ENCODE results near the gene LGALS14. TPM values are rescaled to one million over a fixed set of nuclear protein-coding genes. Genes with fewer than 3 reads are reported as not detected.

Gene LGALS14
- total RNA-seq, 2 experiments from 2014 or later = not detected

DNA sequence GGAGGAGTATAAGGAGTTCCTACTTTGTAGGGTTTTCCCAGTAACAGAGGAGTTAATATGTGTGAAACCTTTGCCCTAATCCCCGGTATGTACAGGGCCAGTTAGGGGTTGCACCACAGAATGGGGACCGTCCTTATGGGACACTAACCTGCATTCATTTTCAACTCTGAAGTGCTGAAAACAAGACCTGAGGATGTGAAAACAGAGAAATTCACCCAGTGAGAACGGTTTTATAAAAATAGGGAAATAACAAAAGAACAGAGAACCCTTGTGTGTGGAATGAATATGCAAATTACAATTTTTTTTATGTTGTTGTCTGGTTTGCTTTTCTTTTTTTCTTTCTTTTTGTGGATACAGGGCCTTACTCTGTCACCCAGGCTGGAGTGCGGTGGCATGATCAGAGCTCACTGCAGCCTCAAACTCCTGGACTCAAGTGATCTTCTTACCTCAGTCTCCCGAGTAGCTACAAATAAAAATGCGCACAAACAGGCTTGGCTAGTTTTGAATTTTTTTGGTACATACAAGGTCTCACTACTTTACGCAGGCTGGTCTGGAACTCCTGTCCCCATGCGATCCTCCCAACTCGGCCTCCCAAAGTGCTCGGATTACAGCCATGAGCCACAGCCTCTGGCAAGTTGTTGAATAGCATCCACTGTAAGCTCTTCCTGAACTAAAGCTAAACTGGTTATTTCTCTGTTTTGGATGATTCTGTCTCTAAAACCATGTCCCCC, 23.0 kb downstream of the LGALS14 start:
- no peak overlapping the region for H3K27ac ChIP-seq (ENCODE audit: low read depth, low read length, poor library complexity, severe bottlenecking)
- no peaks in the 10 kb centered on the region for H3K4me1 ChIP-seq (ENCODE audit: insufficient read depth, low read length, poor library complexity, severe bottlenecking)
- POLR2A ChIA-PET = no interaction called here
- H3K4me2 ChIP-seq (ENCODE audit: low read length) = no peak overlapping the region
- no peaks in the 10 kb centered on the region for H3K79me2 ChIP-seq (ENCODE audit: insufficient read depth, low read depth, low read length)
- no peak overlapping the region for H2AFZ ChIP-seq (ENCODE audit: low read length)
- intact Hi-C loops (cut with micrococcal nuclease; ENCODE audit: unreplicated experiment) = no loop called here
- H3K9me2 ChIP-seq (ENCODE audit: insufficient read depth, low read length) = no peaks in the 10 kb centered on the region
- no peaks in the 10 kb centered on the region for H3K36me3 ChIP-seq (ENCODE audit: insufficient read depth, low read length)
- H4K20me1 ChIP-seq (ENCODE audit: insufficient read depth, low read length) = no peaks in the 10 kb centered on the region
- CTCF ChIA-PET (ENCODE audit: unreplicated experiment) = interaction anchor here (0.6 kb wide), 1 partner anchor 43 kb away, joined by 3 read pairs; no protein-coding TSS in a partner anchor
- no peak overlapping the region for H3K4me3 ChIP-seq (ENCODE audit: low read depth, low read length, poor library complexity, severe bottlenecking)
- no TSS peak for BruUV-seq (replicated peaks)
- no peaks in the 10 kb centered on the region for H3K9me3 ChIP-seq (ENCODE audit: low read length)
- no peak for DNase-seq (ENCODE audit: low spot score)
- TF ChIP-seq, protein P1, sequence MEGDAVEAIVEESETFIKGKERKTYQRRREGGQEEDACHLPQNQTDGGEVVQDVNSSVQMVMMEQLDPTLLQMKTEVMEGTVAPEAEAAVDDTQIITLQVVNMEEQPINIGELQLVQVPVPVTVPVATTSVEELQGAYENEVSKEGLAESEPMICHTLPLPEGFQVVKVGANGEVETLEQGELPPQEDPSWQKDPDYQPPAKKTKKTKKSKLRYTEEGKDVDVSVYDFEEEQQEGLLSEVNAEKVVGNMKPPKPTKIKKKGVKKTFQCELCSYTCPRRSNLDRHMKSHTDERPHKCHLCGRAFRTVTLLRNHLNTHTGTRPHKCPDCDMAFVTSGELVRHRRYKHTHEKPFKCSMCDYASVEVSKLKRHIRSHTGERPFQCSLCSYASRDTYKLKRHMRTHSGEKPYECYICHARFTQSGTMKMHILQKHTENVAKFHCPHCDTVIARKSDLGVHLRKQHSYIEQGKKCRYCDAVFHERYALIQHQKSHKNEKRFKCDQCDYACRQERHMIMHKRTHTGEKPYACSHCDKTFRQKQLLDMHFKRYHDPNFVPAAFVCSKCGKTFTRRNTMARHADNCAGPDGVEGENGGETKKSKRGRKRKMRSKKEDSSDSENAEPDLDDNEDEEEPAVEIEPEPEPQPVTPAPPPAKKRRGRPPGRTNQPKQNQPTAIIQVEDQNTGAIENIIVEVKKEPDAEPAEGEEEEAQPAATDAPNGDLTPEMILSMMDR (conservative IDR thresholded peaks at IDR 0.05; ENCODE audit: low read length) = no peak
- TF ChIP-seq EZH2phosphoT487 (IDR thresholded peaks at IDR 0.05; ENCODE audit: borderline replicate concordance, low read depth, low read length) = no peak

- CTCF ChIA-PET (ENCODE audit: unreplicated experiment) = interaction anchor here (0.6 kb wide), 1 partner anchor 42 kb away, joined by 3 read pairs; no protein-coding TSS in a partner anchor
- no peak overlapping the region for H3K27ac ChIP-seq (ENCODE audit: low read depth, low read length, poor library complexity, severe bottlenecking)
- H2AFZ ChIP-seq (ENCODE audit: low read length) = no peak overlapping the region
- H3K9me2 ChIP-seq (ENCODE audit: insufficient read depth, low read length) = no peaks in the 10 kb centered on the region
- no TSS peak for BruUV-seq (replicated peaks)
- H4K20me1 ChIP-seq (ENCODE audit: insufficient read depth, low read length) = no peaks in the 10 kb centered on the region
- no peak for TF ChIP-seq EZH2phosphoT487 (IDR thresholded peaks at IDR 0.05; ENCODE audit: borderline replicate concordance, low read depth, low read length)
- TF ChIP-seq, protein P1 (conservative IDR thresholded peaks at IDR 0.05; ENCODE audit: low read length) = no peak
- H3K4me1 ChIP-seq (ENCODE audit: insufficient read depth, low read length, poor library complexity, severe bottlenecking) = no peaks in the 10 kb centered on the region
- no peak overlapping the region for H3K4me3 ChIP-seq (ENCODE audit: low read depth, low read length, poor library complexity, severe bottlenecking)
- H3K36me3 ChIP-seq (ENCODE audit: insufficient read depth, low read length) = no peaks in the 10 kb centered on the region
- no peak for DNase-seq (ENCODE audit: low spot score)
- H3K79me2 ChIP-seq (ENCODE audit: insufficient read depth, low read depth, low read length) = no peaks in the 10 kb centered on the region
- POLR2A ChIA-PET = no interaction called here
- no peak overlapping the region for H3K4me2 ChIP-seq (ENCODE audit: low read length)
- intact Hi-C loops (cut with micrococcal nuclease; ENCODE audit: unreplicated experiment) = no loop called here
- H3K9me3 ChIP-seq (ENCODE audit: low read length) = no peaks in the 10 kb centered on the region
Observed at GRCh38 chr19:39728040-39728439, 23.8 kb downstream of the LGALS14 start.

GRCh38 chr19:39729594-39729993, 25.3 kb downstream of the LGALS14 start:
- H3K4me3 ChIP-seq (ENCODE audit: low read depth, low read length, poor library complexity, severe bottlenecking) = no peak overlapping the region
- no peaks in the 10 kb centered on the region for H3K36me3 ChIP-seq (ENCODE audit: insufficient read depth, low read length)
- no peak for DNase-seq (ENCODE audit: low spot score)
- no peaks in the 10 kb centered on the region for H4K20me1 ChIP-seq (ENCODE audit: insufficient read depth, low read length)
- H3K4me2 ChIP-seq (ENCODE audit: low read length) = no peak overlapping the region
- no TSS peak for BruUV-seq (replicated peaks)
- POLR2A ChIA-PET = no interaction called here
- intact Hi-C loops (cut with micrococcal nuclease; ENCODE audit: unreplicated experiment) = no loop called here
- TF ChIP-seq EZH2phosphoT487 (IDR thresholded peaks at IDR 0.05; ENCODE audit: borderline replicate concordance, low read depth, low read length) = no peak
- TF ChIP-seq, protein P1 (conservative IDR thresholded peaks at IDR 0.05; ENCODE audit: low read length) = no peak
- no peak overlapping the region for H2AFZ ChIP-seq (ENCODE audit: low read length)
- no peaks in the 10 kb centered on the region for H3K9me2 ChIP-seq (ENCODE audit: insufficient read depth, low read length)
- no peak overlapping the region for H3K27ac ChIP-seq (ENCODE audit: low read depth, low read length, poor library complexity, severe bottlenecking)
- no peaks in the 10 kb centered on the region for H3K9me3 ChIP-seq (ENCODE audit: low read length)
- CTCF ChIA-PET (ENCODE audit: unreplicated experiment) = no interaction called here
- H3K4me1 ChIP-seq (ENCODE audit: insufficient read depth, low read length, poor library complexity, severe bottlenecking) = no peaks in the 10 kb centered on the region
- H3K79me2 ChIP-seq (ENCODE audit: insufficient read depth, low read depth, low read length) = no peaks in the 10 kb centered on the region

All from OCI-LY7 (cell line).